SU-DHL-6 (cell line): Measurements from ENCODE around the gene INO80B.
A peak's percentile ranks its signal among the peaks of the same experiment; 100 is the strongest.

Experiments
- H2AFZ ChIP-seq: fragments of 200-600 bp; sonication (generic); 2 replicates; pipeline ENCODE4 v1.6.1; 2014; ENCODE audit warnings: low read depth, mild to moderate bottlenecking, moderate library complexity, mixed read lengths, antibody characterized with exemption, low read length; ENCODE audit not compliant: severe bottlenecking
- H3F3A ChIP-seq: fragments of 200-600 bp; shearing (Covaris generic); 2 replicates; pipeline ENCODE4 v1.6.0; 2016; ENCODE audit warnings: antibody characterized with exemption, mild to moderate bottlenecking; ENCODE audit not compliant: insufficient read depth
- H3K27ac ChIP-seq: fragments of 200-600 bp; sonication (generic); 2 replicates; pipeline ENCODE4 v1.5.1; 2016; ENCODE audit warnings: low read depth, mild to moderate bottlenecking, low read length, moderate library complexity, mixed read lengths
- H3K27me3 ChIP-seq: fragments of 200-600 bp; sonication (generic), shearing (Covaris generic); 2 replicates; pipeline ENCODE4 v1.6.0; 2014; ENCODE audit warnings: mild to moderate bottlenecking, low read length
- H3K36me3 ChIP-seq: fragments of 200-600 bp; sonication (generic); 2 replicates; pipeline ENCODE4 v1.6.1; 2014; ENCODE audit warnings: mild to moderate bottlenecking, low read length, mixed read lengths
- H3K4me2 ChIP-seq: fragments of 300-600, 200-600 bp; shearing (Covaris generic), sonication (generic); 2 replicates; pipeline ENCODE4 v1.6.0; 2014; ENCODE audit warnings: low read length, low read depth, mild to moderate bottlenecking; ENCODE audit not compliant: poor library complexity, severe bottlenecking
- H3K4me3 ChIP-seq: fragments of 200-600 bp; sonication (generic); 2 replicates; pipeline ENCODE4 v1.5.1; 2014; ENCODE audit warnings: antibody characterized with exemption, low read length, mild to moderate bottlenecking, mixed read lengths; ENCODE audit not compliant: insufficient read depth, poor library complexity, severe bottlenecking
- H3K79me2 ChIP-seq: fragments of 200-600 bp; sonication (generic); 2 replicates; pipeline ENCODE4 v1.6.1; 2014; ENCODE audit warnings: mild to moderate bottlenecking, low read length, moderate library complexity; ENCODE audit not compliant: insufficient read depth
- H3K9ac ChIP-seq: fragments of 200-600 bp; sonication (generic); 2 replicates; pipeline ENCODE4 v1.7.0; 2014; ENCODE audit warnings: mild to moderate bottlenecking, low read length
- H3K9me2 ChIP-seq: fragments of 200-600 bp; sonication (generic); replicated peaks from 2 replicates; pipeline ENCODE4 v1.6.1; 2014; ENCODE audit warnings: low read length; ENCODE audit not compliant: insufficient read depth
- H3K9me3 ChIP-seq: fragments of 200-600 bp; sonication (generic); 2 replicates; pipeline ENCODE4 v1.6.1; 2014; ENCODE audit warnings: low read length, mixed read lengths; ENCODE audit not compliant: insufficient read depth
- H4K20me1 ChIP-seq: fragments of 200-600 bp; sonication (generic); 2 replicates; pipeline ENCODE4 v1.6.1; 2014; ENCODE audit warnings: low read depth, mild to moderate bottlenecking, antibody characterized with exemption, low read length, moderate library complexity, mixed read lengths
- CTCF ChIP-seq: fragments of 200-600 bp; sonication (generic); IDR thresholded peaks from one replicate; pipeline ENCODE4 v1.5.1; 2017; ENCODE audit warnings: antibody characterized with exemption, mild to moderate bottlenecking, low read length, moderate library complexity; ENCODE audit not compliant: insufficient read depth, poor library complexity, severe bottlenecking
- EZH2phosphoT487 ChIP-seq: fragments of 200-600 bp; sonication (generic), shearing (Covaris generic); conservative IDR thresholded peaks from 2 replicates; pipeline ENCODE4 v1.6.1; 2018; ENCODE audit warnings: mild to moderate bottlenecking, antibody characterized with exemption, low read length, moderate library complexity, mixed read lengths

The INO80B gene

GRCh38 chr2:74450570-74451190 is 4.2 kb upstream of the INO80B start:
- Histone ChIP-seq H3K79me2 (0 out of 2 replicates have a peak, but pooled peaks cover 1% of the 10 kb centered on the region), H2AFZ (no peak overlapping the region), H3K9ac (no peak overlapping the region), H3F3A (peaks cover 15% of the 10 kb centered on the region; the same call in 1 of the 2 replicates), H3K4me3 (no peak overlapping the region), H3K27me3 (no peaks in the 10 kb centered on the region), H3K9me2 (no peaks in the 10 kb centered on the region), H4K20me1 (no peaks in the 10 kb centered on the region), H3K9me3 (no peaks in the 10 kb centered on the region), H3K36me3 (no peaks in the 10 kb centered on the region), H3K4me2 (no peak overlapping the region), H3K27ac (no peak overlapping the region)
- no peak for TF ChIP-seq EZH2phosphoT487
- TF ChIP-seq CTCF: no peak

- Histone ChIP-seq H3K27ac (peak overlapping the region; percentile 87), H3K79me2 (0 out of 2 replicates have a peak, but pooled peaks cover 6% of the 10 kb centered on the region), H3K4me2 (peak overlapping the region; percentile 86), H3K9ac (peak overlapping the region; percentile 77), H3K4me3 (peak overlapping the region; percentile 64), H3K36me3 (no peaks in the 10 kb centered on the region), H3K9me3 (no peaks in the 10 kb centered on the region), H3K27me3 (no peaks in the 10 kb centered on the region), H3F3A (peaks cover 29% of the 10 kb centered on the region), H3K9me2 (no peaks in the 10 kb centered on the region), H4K20me1 (no peaks in the 10 kb centered on the region), H2AFZ (peak overlapping the region; percentile 28)
- no peak for TF ChIP-seq EZH2phosphoT487
- TF ChIP-seq CTCF: no peak
Observed at GRCh38 chr2:74457129-74457548, 2.3 kb downstream of the INO80B start.

GRCh38 chr2:74457549-74458131 is 2.8 kb downstream of the INO80B start:
- Histone ChIP-seq H3K27ac (peak overlapping the region; percentile 87), H3K9ac (peak overlapping the region; percentile 77), H2AFZ (peak overlapping the region; percentile 90), H3K79me2 (0 out of 2 replicates have a peak, but pooled peaks cover 6% of the 10 kb centered on the region), H3K9me2 (no peaks in the 10 kb centered on the region), H4K20me1 (no peaks in the 10 kb centered on the region), H3K36me3 (no peaks in the 10 kb centered on the region; the same call in 1 of the 2 replicates), H3K27me3 (no peaks in the 10 kb centered on the region), H3K4me2 (peak overlapping the region; percentile 86), H3K4me3 (peak overlapping the region; percentile 64), H3F3A (peaks cover 25% of the 10 kb centered on the region), H3K9me3 (no peaks in the 10 kb centered on the region)
- TF ChIP-seq CTCF (no peak), EZH2phosphoT487 (no peak)
